Measurements from ENCODE around the gene SENP5. TPM values are rescaled to one million over a fixed set of nuclear protein-coding genes. Genes with fewer than 3 reads are reported as not detected.

Gene SENP5
- total RNA-seq, 1 donor from 2014 or later = 29.7 TPM

DNA sequence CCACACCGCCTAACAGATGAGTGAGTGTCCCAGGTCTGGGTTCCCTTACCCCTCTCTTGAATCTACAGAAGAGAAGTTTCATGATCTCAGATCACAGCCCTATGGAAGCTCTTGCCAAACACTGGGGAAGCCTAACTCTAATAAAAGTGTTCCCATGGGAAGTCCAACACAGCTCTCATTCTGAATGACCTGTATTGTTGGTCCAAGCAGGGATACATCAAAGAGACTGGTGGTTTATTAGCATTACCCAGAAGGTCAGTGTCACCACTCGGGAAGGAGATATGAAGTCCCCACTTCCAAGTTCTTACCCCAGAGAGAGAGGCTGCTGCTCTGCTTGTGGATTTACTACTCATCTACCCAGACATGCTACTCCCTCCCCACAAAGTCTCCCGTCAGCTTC, 83.7 kb downstream of the SENP5 start:
- ATAC-seq = no peak

DNA sequence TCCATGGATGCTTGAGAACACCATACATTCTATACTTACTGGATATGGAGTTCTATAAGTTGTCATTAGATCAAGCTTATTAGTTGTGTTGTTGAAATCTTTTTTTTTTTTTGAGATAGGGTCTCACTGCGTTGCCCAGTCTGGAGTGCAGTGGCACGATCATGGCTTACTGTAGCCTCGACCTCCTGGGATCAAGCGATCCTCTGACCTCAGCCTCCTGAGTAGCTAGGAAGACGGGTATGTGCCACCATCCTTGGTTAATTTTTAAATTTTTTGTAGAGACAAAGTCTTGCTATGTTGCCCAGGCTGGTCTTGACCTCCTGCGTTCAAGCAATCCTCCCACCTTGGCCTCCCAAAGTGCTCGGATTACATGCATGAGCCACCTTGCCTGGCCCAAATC, 87.1 kb downstream of the SENP5 start:
- ATAC-seq = no peak
- Histone ChIP-seq H3K4me1 (no peaks in the 10 kb centered on the region), H3K27me3 (ENCODE audit: low read depth) (no peaks in the 10 kb centered on the region), H3K9me3 (no peaks in the 10 kb centered on the region), H3K4me3 (no peak overlapping the region), H3K27ac (no peak overlapping the region), H3K36me3 (no peaks in the 10 kb centered on the region)
- intact Hi-C loops (cut with DNase I) = no loop called here
- no peak for DNase-seq
- TF ChIP-seq, protein P1, sequence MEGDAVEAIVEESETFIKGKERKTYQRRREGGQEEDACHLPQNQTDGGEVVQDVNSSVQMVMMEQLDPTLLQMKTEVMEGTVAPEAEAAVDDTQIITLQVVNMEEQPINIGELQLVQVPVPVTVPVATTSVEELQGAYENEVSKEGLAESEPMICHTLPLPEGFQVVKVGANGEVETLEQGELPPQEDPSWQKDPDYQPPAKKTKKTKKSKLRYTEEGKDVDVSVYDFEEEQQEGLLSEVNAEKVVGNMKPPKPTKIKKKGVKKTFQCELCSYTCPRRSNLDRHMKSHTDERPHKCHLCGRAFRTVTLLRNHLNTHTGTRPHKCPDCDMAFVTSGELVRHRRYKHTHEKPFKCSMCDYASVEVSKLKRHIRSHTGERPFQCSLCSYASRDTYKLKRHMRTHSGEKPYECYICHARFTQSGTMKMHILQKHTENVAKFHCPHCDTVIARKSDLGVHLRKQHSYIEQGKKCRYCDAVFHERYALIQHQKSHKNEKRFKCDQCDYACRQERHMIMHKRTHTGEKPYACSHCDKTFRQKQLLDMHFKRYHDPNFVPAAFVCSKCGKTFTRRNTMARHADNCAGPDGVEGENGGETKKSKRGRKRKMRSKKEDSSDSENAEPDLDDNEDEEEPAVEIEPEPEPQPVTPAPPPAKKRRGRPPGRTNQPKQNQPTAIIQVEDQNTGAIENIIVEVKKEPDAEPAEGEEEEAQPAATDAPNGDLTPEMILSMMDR (IDR thresholded peaks at IDR 0.05) = no peak

More for the DNA sequence above, 83.7 kb downstream of the SENP5 start:
- TF ChIP-seq, protein P1 (IDR thresholded peaks at IDR 0.05) = no peak
- no peaks in the 10 kb centered on the region for H3K4me1 ChIP-seq
- H3K9me3 ChIP-seq = no peaks in the 10 kb centered on the region
- H3K27ac ChIP-seq = no peak overlapping the region
- DNase-seq = no peak
- no peaks in the 10 kb centered on the region for H3K36me3 ChIP-seq
- intact Hi-C loops (cut with DNase I) = no loop called here
- H3K27me3 ChIP-seq (ENCODE audit: low read depth) = no peaks in the 10 kb centered on the region
- no peak overlapping the region for H3K4me3 ChIP-seq

DNA sequence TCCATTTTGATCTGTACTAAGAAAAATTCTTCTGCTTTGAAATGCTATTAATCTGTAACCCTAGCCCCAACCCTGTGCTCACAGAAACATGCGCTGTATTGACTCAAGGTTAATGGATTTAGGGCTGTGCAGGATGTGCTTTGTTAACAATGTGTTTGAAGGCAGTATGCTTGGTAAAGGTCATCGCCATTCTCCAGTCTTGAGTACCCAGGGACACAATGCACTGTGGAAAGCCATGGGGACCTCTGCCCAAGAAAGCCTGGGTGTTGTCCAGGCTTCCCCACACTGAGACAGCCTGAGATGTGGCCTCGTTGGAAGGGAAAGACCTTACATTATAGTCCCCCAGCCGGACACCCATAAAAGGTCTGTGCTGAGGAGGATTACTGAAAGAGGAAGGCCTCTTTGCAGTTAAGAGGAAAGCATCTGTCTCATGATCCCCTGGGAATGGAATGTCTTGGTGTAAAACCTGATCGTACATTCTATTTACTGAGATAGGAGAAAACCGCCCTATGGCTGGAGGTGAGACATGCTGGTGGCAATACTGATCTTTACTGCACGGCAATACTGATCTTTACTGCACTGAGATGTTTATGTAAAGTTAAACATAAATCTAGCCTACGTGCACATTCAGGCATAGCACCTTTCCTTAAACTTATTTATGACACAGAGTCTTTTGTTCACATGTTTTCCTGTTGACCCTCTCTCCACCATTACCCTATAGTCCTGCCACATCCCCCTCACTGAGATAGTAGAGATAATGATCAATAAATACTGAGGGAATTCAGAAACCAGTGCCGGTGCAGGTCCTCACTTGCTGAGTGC, 94.6 kb downstream of the SENP5 start:
- no peak overlapping the region for H3K27ac ChIP-seq
- H3K4me1 ChIP-seq = peaks cover 1% of the 10 kb centered on the region
- H3K27me3 ChIP-seq (ENCODE audit: low read depth) = no peaks in the 10 kb centered on the region
- no peak for DNase-seq
- no peak overlapping the region for H3K4me3 ChIP-seq
- H3K36me3 ChIP-seq = peaks cover 5% of the 10 kb centered on the region
- intact Hi-C loops (cut with DNase I) = no loop called here
- ATAC-seq = no peak
- TF ChIP-seq, protein P1 (IDR thresholded peaks at IDR 0.05) = no peak
- H3K9me3 ChIP-seq = no peaks in the 10 kb centered on the region

DNA sequence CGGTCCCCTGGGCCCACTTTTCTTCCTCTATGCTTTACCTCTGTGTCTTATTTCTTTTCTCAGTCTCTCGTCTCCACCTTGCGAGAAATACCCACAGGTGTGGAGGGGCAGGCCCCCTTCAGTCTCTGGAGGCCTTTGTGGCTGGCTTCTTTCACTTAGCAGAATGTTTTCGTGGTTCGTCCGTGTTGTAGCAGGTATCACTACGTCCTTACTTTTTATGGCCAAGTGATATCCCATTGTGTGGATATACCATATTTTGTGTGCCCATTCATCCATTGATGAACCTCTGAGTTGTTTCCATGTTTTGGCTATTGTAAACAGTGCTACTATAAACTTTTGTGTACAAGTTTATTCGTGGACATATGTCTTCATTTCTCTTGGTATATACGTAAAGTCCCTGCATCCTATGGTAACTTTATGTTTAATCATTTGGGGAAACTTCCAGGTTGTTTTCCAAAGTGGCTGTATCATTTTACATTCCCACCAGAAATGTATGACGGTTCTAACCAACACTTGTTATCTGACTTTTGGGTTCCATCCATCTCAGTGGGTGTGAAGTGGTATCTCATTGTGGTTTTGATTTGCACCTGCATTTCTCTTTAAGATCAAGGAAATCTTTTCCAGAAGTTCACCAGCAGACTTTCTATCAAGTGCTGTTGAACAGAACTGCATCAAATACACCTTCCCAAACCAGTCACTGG, 95.4 kb downstream of the SENP5 start:
- DNase-seq (no peak), ATAC-seq (no peak)
- TF ChIP-seq, protein P1 (IDR thresholded peaks at IDR 0.05) = no peak
- Histone ChIP-seq H3K27me3 (ENCODE audit: low read depth) (no peaks in the 10 kb centered on the region), H3K4me1 (peaks cover 9% of the 10 kb centered on the region), H3K36me3 (peaks cover 5% of the 10 kb centered on the region), H3K4me3 (no peak overlapping the region), H3K27ac (no peak overlapping the region), H3K9me3 (no peaks in the 10 kb centered on the region)
- intact Hi-C loops (cut with DNase I) = no loop called here

DNA sequence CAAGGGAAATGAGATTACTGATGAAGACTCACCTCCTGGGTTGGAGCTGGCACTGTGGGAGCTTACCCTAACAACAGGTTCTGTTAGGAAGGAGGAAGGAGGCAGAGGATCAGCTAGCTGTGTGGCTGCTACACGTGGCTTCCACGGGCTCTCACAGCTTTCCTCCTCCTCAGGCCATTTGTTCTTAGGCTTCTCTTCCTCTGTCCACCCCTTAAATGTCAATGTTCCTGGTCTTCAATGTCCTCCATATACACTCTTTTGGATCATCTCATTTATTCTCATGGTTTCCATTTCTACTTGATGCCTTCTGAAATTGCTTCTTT, 95.9 kb downstream of the SENP5 start:
- intact Hi-C loops (cut with DNase I) = no loop called here

More for the DNA sequence above, 95.9 kb downstream of the SENP5 start:
- Histone ChIP-seq H3K36me3 (peaks cover 5% of the 10 kb centered on the region), H3K9me3 (no peaks in the 10 kb centered on the region), H3K27me3 (ENCODE audit: low read depth) (no peaks in the 10 kb centered on the region), H3K4me3 (no peak overlapping the region), H3K27ac (no peak overlapping the region), H3K4me1 (peaks cover 11% of the 10 kb centered on the region)
- TF ChIP-seq, protein P1 (IDR thresholded peaks at IDR 0.05) = no peak
- DNase-seq = no peak
- ATAC-seq = no peak

Data from lower lobe of right lung (tissue), 2 donors.